HuH-7.5 (cell line): ENCODE measurements around the gene SORCS2.

Source experiments
- DNase-seq: peaks from one replicate; pipeline ENCODE4 v3.0.0; 2011; ENCODE audit warnings: low spot score

Gene SORCS2

DNA sequence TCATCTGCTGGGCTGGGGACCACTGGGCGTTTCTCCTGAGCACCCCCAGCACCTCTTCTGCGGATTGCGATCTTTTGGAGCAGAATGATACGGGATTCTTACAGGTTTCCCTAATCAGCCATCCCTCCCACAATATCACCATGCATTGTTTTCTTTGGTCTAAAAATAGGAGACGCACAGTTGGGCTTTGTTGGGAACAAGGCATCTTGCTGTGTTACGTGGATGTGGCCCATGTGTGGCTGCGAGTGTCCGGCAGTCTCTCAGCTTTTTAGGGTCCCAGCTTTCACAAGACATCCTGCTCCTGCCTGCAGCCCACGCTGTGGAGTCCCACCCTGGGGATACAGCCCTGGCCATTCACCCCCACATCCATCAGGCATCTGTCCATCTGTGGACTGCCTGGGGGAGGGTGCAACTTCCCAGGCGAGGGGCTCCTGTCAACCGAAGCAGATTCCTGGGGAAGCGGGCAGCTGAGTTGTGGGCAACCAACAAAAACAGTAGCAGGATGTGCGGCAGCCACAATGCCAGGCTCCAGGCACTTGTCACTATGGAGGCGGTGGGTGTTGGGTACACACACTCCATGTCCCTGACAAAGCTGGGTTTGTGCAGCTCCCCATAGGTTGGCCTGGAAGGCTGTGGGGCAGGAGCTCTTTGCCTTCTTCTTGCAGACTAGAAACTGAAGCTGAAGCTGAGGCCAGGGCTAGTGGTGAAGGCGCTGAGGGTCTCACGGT, 427.9 kb downstream of the SORCS2 start:
- no peak for DNase-seq

DNA sequence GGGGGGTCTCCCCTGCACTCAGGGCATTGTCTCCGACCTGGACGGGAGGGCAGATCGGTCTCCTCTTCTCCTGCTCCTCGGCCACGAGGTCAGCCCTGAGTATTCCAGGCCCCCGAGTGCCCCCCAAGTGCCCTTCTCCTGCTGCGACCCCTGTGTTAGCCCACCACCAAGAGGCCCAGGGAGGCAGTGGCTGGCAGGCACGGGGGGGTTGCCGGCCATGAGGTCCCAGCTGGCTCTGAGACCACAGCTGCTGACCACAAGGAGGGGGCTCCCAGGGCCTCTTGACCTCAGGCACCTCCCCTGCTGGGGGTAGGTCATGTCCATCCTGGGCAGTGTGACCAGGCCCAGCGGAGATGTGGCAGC, 428.5 kb downstream of the SORCS2 start:
- DNase-seq, result no peak

DNA sequence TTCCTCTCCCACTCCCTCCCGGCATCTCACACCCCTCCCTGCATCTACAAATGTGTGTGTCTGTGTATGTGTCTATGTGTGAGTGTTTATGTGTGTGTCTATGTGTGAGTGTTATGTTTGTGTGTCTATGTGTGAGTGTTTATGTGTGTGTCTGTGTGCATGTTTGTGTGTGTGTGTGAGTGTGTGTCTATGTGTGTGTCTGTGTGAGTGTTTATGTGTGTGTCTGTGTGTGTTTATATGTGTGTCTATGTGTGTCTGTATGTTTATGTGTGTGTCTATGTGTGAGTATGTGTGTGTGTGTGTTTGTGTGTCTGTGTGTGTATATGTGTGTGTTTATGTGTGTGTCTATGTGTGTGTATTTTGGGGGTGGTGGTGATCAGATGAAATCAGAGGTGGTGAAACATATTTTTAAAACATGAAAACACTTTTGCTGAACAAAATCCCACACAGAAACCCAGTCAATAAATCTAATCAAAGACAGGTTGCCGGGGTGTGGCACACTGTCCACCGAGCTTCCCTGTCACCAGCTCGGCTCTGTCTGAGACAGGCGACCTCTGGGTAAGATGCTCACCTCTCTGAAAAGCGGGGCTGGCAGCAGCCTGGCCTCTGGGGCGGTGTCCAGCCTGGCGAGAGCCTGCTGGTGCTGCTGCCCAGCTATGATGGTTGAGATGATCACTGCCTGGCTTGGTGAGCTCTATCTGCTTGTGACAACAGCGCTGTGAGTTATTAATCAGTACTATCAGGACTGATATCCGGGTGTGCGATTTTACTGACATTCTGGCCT, 429.1 kb downstream of the SORCS2 start:
- no peak for DNase-seq

DNA sequence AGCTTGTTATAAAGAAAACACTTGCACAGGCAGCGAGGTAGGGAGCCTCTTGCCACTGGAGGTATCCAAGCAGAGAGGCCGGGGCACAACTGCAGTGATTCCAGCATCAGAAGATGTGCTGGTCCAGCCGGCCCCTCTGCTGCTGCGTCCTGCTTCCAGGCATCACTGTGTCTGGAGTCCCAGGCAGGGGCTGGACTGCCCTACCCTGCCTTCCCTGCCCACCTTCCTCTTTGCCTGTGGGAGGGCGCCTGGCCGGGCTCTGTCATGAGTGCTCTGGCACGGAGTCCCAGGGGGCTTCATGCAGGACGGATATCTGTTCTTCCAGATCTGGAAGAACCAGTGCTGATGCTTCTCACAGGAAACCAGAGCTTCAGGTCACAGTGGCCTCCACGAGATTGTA, 430.0 kb downstream of the SORCS2 start:
- DNase-seq, result no peak

DNA sequence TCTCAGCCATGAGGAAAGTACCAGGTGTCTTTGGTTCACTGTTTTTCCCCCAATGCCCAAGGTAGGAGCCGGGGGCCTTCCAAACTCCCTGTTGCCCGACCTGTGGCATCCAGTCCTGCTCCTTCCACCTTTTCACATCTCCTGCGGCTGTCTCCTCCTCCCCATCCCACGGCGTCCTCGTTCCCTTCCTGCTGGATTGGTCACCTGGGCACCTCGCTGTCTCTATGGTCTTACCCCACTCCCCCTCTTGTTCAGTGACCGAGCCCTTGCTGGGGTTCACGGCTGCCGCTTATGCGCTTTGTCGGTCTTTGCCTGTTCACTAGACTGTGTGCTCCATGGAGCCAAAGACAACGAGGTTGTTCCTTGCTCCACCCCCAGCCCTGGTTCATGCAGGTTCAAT, 431.1 kb downstream of the SORCS2 start:
- DNase-seq, result no peak

DNA sequence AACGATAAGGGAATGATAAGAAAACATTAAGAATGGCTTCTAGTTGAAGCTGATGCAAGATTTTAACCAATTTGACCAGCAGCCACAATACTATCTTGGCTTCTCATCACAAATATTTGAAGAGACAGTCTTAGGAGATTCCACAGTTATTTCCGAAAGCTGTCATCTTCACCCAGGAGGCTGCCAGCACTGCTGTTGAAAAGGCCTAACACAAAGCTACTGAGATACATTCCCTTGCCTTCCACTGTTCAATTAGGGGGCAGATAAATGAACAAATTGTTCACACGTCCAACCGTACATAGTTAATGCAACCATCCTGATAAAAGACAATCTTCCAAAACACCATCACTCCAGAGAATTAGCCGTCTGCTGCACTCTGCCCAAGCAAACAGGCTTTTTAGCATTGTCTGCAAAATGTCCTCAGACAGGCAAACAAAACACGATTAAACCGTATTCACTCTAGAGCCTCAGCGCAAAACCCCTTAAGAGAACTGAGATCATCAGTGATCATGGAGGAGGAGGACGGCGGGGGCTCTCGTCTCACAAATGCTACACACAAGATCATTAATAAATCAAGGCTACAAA, 432.1 kb downstream of the SORCS2 start:
- DNase-seq, result no peak

DNA sequence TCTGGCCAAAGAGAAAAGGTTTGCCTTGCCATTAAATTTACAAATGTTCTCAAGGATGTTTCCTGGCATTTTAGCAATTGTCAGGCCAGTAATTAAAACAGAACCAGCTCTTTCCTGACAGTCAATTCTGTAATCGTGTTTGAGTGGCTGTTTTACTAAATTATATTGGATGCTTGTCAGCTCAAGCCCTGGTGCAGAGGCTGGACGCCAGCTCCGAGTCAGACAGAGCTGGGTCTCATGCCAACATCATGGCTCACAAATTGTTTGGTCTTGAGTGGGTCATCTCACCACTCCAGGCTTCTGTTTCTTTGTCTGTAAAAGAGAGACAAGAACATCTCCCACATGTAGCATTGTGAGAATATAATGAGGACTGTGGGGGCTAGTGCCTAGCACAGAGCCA, 432.7 kb downstream of the SORCS2 start:
- DNase-seq, result no peak

DNA sequence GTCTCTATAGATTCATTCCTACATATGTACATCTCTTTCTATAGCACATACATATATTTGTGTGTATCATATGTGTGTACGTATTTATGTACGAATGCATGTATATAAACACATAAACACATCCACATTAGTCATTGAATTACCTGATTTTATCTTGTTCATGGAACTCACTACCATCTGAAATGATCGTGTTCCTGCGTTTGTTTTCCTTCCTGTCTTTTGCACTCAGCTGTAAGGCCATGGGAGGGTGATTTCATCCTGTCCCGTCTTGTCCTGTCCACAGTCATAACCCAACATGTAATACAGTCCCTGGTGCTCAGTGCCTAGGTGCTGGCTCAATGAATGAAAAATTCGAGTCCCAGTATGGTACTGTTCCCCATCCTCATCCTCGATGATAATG, 434.2 kb downstream of the SORCS2 start:
- no peak for DNase-seq

DNA sequence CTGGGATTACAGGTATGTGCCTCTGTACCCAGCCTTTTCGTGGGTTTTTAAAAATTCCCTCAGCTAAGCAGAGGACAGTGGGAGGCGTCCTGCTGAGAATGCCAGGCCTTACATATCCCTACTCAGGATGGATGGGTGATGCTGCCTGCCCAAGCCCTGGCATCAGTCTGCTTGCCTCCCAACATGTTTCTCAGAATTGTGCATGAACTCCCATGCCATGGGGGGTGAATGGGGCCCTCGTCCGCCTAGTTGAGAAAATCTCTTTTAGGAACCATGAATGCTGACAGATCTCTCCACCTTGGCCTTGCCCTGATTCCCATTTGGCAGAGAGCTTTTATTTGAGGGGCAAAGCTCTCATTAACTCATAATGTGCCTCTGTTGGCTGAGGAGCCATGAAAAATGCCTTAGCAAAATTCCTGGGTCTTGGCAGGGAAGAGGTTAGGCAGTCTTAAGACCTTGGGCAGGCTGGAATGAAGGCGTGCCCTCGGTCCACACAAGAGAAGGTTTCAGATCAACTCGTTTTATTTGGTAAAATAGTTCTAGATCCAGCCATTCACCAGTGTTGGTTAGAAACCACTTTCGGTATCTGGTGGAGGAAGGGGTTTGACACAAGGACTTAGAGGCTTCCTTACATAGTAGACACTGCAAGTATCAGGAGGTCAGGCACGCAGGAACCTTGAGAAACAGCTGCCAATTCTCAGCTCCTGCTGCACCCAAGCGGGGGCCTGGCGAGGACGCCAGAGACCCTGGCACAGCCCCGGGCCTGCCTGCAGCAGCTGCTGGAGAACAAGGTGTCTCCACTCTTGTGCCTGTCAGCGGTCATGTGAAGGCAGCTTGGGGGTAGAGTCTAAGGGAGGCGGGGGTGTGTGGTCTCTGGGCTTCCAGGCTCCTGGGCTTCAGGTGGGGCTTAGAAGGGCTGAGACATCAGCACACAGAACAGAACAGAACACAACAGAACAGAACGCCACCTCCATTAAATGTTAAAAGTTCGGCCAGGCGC, 435.2 kb downstream of the SORCS2 start:
- DNase-seq, result no peak

DNA sequence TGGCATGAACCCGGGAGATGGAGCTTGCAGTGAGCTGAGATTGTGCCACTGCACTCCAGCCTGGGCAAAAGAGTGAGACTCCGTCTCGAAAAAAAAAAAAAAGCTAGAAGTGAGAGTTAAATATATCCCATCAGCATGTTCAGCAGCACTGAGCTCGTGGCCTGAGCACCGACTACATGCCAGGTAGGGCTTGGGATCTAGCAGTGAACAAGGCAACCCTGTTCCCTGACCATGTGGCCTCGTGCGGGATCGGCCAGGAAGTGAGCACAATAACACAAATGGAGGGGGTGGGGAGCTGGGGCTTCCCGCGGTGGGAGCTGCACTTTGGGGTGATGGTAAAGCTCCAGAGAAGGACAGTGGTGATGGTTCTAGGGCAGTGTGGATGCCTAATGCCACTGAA, 436.1 kb downstream of the SORCS2 start:
- no peak for DNase-seq

DNA sequence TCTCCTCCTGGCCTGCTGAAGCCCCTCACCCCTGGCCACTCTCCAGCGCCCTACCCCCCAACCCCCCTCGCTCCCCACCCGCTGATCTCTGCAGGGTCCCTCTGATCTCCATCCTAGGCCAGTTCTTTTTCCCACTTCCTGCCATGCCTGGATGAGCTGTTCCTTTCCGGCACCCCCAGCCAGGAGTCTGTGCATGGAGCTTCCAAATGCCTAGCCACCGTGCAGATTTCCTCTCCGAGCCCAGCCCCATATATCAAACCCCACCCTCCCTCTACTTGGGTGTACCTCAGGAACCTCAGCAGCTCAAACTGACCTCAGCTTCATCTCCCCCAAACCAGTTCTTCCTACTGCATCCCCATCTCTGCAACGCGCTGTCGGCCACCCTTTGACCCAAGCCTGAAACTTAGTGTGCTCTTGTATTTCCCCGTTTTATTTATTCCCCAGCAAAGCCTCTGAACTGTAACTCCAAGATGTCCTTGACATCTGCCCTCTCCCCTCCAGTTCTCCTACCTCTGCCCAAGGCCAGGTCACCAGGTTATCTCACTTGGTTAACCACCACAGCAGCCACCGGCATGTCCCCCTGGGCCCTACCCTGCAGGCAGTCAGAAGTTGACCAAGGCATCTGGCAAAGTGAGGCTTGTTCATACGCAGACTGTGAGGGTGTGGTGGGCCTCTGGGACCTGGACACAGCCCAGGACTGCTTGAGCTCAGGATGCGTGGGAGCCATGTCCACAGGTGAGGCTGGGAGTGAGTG, 437.3 kb downstream of the SORCS2 start:
- no peak for DNase-seq

DNA sequence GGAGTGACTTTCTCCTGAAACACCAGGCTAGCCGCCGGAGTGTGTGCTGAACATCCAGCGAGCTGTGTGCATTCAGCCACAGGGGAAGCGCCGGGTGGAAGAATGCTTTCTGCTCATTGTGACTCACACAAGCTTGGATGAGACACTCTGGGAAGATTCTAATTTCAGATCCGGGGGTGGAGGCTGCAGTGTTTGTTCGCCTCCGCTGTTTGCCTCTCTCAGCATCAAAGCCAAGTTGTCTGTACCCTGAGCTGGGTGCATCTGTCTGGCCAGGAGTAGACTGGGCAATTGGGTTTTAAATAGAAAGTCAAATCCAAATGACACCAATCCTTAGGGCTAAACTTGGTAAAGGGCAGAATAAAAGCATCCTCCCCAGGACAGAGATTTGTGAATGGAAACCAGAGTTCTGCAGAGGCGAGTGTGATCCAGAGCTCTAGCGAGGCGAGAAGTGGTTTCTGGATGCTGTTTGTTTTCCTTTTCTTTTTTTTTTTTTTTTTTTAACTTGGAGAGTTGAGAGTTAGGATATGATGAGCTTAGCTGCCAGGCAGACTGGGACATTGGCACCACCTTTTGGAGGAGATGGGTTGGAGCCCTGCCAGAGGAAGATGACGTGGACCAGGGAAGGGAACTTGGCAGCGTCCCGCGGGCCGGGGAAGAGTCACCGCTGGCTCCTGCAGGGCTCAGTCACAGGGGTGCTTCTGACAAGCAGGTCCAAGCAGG, 438.4 kb downstream of the SORCS2 start:
- no peak for DNase-seq

DNA sequence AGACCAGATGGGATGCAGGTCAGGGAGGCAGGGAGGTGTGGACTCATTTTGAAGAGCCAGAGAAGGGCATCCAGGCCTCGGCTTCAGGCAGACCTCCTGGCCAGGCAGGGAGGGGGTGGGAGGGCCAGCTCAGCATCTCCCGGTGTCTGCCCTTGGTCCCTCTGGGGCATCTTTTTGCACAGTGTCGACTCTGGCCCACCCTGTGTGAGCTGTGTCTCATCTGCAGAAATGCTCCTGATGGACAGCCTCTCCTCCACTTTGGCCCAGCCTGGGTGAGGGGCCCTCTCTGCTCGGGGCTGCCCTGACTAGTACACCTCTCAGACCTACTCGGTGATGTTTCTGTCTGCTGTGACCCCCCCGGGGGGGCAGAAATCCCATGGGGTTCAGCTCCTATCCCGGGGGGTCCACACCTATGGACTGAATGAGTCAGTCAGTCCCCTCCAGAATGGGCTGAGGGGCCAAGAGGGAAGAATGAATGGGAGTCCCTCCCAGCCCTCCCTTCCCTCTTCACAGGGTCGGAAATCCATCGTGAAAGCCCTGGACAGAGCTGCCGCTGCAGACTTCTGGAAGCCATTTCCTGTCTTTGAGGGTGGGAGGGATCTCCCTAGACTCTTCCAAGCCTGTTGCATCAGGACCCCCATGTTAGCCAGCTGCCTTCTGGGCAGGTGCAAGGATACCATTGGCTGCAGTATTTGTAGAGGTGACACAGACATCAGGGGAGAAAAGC, 439.1 kb downstream of the SORCS2 start:
- no peak for DNase-seq

DNA sequence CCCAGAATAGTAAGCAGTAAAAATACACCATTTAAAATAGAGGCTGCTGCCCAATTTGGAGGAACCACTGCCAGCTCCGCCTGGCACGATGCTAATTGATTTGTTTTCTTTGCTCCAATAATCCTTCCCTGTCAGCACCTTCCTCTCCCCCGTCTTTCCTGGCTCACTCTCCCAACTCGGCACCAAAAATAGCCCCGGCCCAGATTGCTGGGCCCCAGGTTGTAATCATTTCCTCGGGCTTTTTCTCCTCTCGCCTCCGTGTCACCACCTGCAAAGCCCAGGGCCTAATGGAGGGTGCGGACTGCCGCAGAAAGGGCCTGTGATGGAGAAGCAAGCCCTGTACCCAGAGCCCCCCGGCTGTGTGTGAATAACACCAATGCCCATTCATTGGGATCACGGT, 440.0 kb downstream of the SORCS2 start:
- no peak for DNase-seq

DNA sequence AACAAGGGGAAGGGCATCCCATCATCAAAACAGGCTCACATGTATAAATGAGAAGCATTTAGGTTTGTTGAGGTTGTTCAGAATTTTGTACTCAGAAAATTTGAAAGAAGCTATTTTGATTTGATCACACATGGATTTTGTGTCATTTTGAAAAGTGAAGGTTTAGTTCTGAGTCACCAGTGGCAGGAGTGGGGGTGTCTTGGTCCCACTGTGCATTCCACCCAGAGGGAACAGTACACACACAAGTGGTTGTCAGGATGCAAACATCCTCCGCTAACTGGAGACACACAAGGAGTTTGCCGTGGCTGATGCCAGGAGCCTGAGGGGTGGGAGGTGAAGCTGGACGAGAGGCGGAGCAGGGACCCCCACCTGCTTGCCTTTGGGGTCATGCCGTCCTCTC, 440.6 kb downstream of the SORCS2 start:
- DNase-seq, result no peak

DNA sequence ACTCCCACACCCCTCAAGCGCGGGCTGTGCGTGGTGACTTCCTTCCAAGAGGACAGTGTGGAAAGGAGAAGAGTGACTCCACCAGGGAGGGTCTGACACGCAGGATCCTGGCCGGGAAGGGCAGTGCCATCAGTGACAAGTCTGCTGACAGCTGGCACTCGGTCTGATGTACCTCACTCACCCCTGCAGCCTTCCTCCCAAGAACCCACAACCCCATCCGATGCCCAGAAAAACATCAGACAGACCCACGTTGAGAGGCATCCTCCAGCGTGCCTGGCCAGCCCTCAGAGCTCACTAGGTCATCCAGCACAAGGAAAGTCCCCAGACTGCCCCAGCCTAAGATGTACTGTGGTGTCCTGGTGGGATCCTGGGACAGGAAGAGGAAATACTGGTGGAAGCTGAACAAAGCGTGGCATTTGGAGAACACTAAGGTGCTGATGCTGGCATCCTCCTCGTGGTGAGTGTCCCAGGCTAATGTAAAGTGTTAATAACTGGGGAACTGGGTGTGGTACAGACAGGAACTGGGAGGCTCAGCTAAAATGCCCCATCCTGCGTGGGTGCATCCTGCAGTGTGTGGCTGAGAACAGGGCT, 442.4 kb downstream of the SORCS2 start:
- DNase-seq, result no peak

DNA sequence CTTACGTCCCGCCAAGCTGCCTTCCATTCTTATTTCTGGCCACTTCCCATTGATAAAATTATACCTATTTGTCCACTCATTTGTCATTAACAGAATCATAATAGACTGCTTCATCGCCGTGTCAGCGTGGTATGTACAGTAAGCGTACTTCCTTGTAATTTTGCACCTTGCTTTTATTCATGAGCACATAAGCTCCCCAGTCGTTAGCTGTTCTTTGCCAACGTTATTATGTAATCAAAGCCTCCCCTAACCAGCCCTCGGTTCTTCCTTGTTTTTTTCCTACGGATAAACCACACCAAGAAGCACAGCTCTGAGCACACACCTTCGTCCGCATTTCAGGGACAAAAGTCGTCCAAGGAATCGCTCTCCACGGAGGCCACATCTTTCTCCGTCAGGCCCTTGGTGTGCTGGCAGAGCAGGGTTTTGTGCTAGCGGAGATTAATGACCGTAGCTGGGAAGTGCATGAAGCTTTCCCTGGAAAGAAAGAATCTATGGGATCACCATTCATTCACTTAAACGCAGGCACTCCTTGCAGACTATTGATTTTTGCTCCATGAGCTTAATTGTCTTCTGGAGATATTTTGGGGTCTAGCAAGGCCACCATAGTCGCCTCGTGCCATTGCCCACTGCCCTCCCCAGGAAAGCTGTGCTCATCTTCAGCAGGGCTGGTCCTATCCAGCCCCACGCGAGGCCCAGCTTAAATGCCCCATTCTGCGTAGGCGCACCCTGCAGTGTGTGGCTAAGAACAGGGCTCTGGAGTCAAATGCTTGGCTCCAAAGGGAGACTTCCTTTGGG, 443.3 kb downstream of the SORCS2 start:
- no peak for DNase-seq

DNA sequence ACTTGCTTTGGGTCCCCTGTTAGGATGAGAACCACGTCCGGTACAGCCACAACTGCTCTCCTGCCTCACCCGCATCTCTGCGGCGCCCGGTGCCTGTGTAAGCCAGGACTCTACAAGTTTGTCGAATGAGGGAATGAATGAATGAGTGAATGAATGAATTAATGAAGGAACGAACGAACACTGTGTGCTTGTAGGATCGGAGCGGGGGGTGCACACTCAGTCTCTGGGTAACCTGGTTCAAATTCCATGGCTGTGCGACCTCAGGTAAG, 443.8 kb downstream of the SORCS2 start:
- DNase-seq, result no peak

DNA sequence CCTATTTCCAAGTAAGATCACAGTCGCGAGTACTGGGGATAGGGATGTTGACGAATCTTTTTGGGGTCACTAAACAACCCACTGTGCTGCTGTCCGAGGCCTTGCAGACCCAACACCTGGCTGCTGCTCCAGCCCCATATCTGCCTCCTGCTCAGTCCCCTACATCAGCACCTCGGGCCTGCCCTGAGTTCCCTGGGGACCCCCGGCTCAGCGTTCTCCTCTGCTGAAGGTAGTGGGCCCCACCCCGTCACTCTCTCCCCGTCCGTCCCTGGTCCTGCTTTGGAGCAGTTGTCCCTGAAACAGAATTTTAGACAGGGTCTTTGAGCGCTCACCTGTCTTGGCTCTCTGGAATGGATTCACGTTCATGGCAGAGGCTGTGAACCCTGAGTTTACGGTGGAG, 444.8 kb downstream of the SORCS2 start:
- DNase-seq, result no peak
